CD4-positive, alpha-beta T cell treated with Interleukin-10 for 1 hour (primary cell): ENCODE results near the gene GAPDH.

Source experiments
- DNase-seq: peaks from one replicate; pipeline ENCODE4 v3.0.0-alpha.2; 2020

Gene GAPDH

GRCh38 chr12:6530576-6531260 lies 3.6 kb upstream of the GAPDH start:
- DNase-seq, result no peak

- peak; percentile 83 for DNase-seq
Observed at GRCh38 chr12:6532051-6532926, 2.0 kb upstream of the GAPDH start.

- no peak for DNase-seq
Observed at GRCh38 chr12:6532927-6533652, 1.2 kb upstream of the GAPDH start.

- no peak for DNase-seq
Observed at GRCh38 chr12:6533653-6533922, 729 bp upstream of the GAPDH start.

GRCh38 chr12:6534695-6534944 lies 303 bp downstream of the GAPDH start:
- no peak for DNase-seq

GRCh38 chr12:6534945-6535696 lies 804 bp downstream of the GAPDH start:
- peak; percentile 79 for DNase-seq

- no peak for DNase-seq
Observed at GRCh38 chr12:6535697-6535946, 1.3 kb downstream of the GAPDH start.

GRCh38 chr12:6535960-6536847 lies 1.9 kb downstream of the GAPDH start:
- DNase-seq, result no peak

- DNase-seq, result no peak
Observed at GRCh38 chr12:6536894-6537579, 2.7 kb downstream of the GAPDH start.

GRCh38 chr12:6537580-6538419 lies 3.5 kb downstream of the GAPDH start:
- peak; percentile 88 for DNase-seq

GRCh38 chr12:6538420-6539313 lies 4.3 kb downstream of the GAPDH start:
- no peak for DNase-seq

- DNase-seq, result no peak
Observed at GRCh38 chr12:6539314-6539682, 5.0 kb downstream of the GAPDH start.

- DNase-seq, result no peak
Observed at GRCh38 chr12:6539707-6540134, 5.4 kb downstream of the GAPDH start.

- DNase-seq, result peak; percentile 44
Observed at GRCh38 chr12:6540181-6540877, 6.0 kb downstream of the GAPDH start.

GRCh38 chr12:6541371-6542165 lies 7.3 kb downstream of the GAPDH start:
- no peak for DNase-seq

- no peak for DNase-seq
Observed at GRCh38 chr12:6542209-6543009, 8.1 kb downstream of the GAPDH start.

GRCh38 chr12:6546016-6546415 lies 11.7 kb downstream of the GAPDH start:
- DNase-seq, result no peak

- no peak for DNase-seq
Observed at GRCh38 chr12:6547566-6547965, 13.2 kb downstream of the GAPDH start.
